HEK293 (cell line): ENCODE data around the gene CADM1.

Experiments
- CTCF ChIA-PET: fragments of 350-600 bp; formaldehyde crosslinking; extraction: SDS; loops from one replicate; lab custom pipeline; 2021; ENCODE audit warnings: antibody characterized with exemption; lab: Yijun Ruan, JAX
- POLR2A ChIA-PET: fragments of 300-600 bp; formaldehyde crosslinking; extraction: SDS; loops from one replicate; lab custom pipeline; 2020; ENCODE audit warnings: antibody characterized with exemption, inconsistent platforms; lab: Yijun Ruan, JAX
- H3K27ac ChIP-seq: fragments of 200-500 bp; sonication (Bioruptor generic); 2 replicates; pipeline ENCODE4 v1.5.1; 2014; ENCODE audit warnings: low read depth, low read length, control low read depth, inconsistent platforms; ENCODE audit errors: extremely low read depth
- H3K36me3 ChIP-seq, 2 experiments: fragments of 200-500 bp in 1 of 2; sonication (Bioruptor generic) in 1 of 2; 1 replicate in 1 of 2; 2 replicates in 1 of 2; pipeline ENCODE4 v1.5.1; 2014 to 2017; ENCODE audit warnings: inconsistent platforms in 2 of 2, low read length in 2 of 2; ENCODE audit not compliant: control insufficient read depth in 2 of 2, insufficient read depth in 1 of 2
- H3K4me1 ChIP-seq: fragments of 200-500 bp; sonication (Bioruptor generic); 2 replicates; pipeline ENCODE4 v1.5.1; 2014; ENCODE audit warnings: mild to moderate bottlenecking, low read length, inconsistent platforms; ENCODE audit not compliant: control insufficient read depth, insufficient read depth
- H3K4me3 ChIP-seq: 2 replicates; pipeline ENCODE4 v1.5.1; 2011; ENCODE audit warnings: low read depth, mild to moderate bottlenecking, control low read depth, low read length, moderate library complexity
- H3K9me3 ChIP-seq: fragments of 200-500 bp; sonication (Bioruptor generic); 2 replicates; pipeline ENCODE4 v1.5.1; 2014; ENCODE audit warnings: low read depth, low read length, inconsistent platforms; ENCODE audit not compliant: control insufficient read depth, insufficient read depth
- GFI1B ChIP-seq: fragments of 450-650 bp; formaldehyde crosslinking; IDR thresholded peaks from 2 replicates; pipeline ENCODE4 v1.5.1; 2016; ENCODE audit warnings: missing biosample characterization, missing genetic modification characterization
- GLI4 ChIP-seq: fragments of 450-650 bp; formaldehyde crosslinking; IDR thresholded peaks from 2 replicates; pipeline ENCODE4 v1.5.1; 2016; ENCODE audit warnings: missing biosample characterization, missing genetic modification characterization
- MYNN ChIP-seq: fragments of 450-650 bp; formaldehyde crosslinking; IDR thresholded peaks from 2 replicates; pipeline ENCODE4 v1.5.1; 2016; ENCODE audit warnings: missing biosample characterization, missing genetic modification characterization, borderline replicate concordance
- OSR2 ChIP-seq: fragments of 450-650 bp; formaldehyde crosslinking; IDR thresholded peaks from 2 replicates; pipeline ENCODE4 v1.5.1; 2016; ENCODE audit warnings: missing biosample characterization, missing genetic modification characterization
- SCRT1 ChIP-seq: fragments of 450-650 bp; formaldehyde crosslinking; IDR thresholded peaks from 2 replicates; pipeline ENCODE4 v1.5.1; 2016; ENCODE audit warnings: missing biosample characterization, missing genetic modification characterization, borderline replicate concordance
- TSHZ1 ChIP-seq: fragments of 450-650 bp; formaldehyde crosslinking; IDR thresholded peaks from 2 replicates; pipeline ENCODE4 v1.5.1; 2016; ENCODE audit warnings: missing biosample characterization, missing genetic modification characterization, borderline replicate concordance
- ZBTB1 ChIP-seq: fragments of 450-650 bp; formaldehyde crosslinking; IDR thresholded peaks from 2 replicates; pipeline ENCODE4 v1.5.1; 2016; ENCODE audit warnings: missing biosample characterization, missing genetic modification characterization
- ZBTB6 ChIP-seq: fragments of 450-650 bp; formaldehyde crosslinking; IDR thresholded peaks from 2 replicates; pipeline ENCODE4 v1.5.1; 2017; ENCODE audit warnings: missing biosample characterization, missing genetic modification characterization
- ZEB2 ChIP-seq: fragments of 450-650 bp; formaldehyde crosslinking; IDR thresholded peaks from 2 replicates; pipeline ENCODE4 v1.5.1; 2016; ENCODE audit warnings: missing biosample characterization, missing genetic modification characterization
- ZNF146 ChIP-seq: fragments of 450-650 bp; formaldehyde crosslinking; IDR thresholded peaks from 2 replicates; pipeline ENCODE4 v1.5.1; 2016; ENCODE audit warnings: missing biosample characterization, missing genetic modification characterization
- ZNF248 ChIP-seq: fragments of 450-650 bp; formaldehyde crosslinking; IDR thresholded peaks from 2 replicates; pipeline ENCODE4 v1.5.1; 2017; ENCODE audit warnings: missing biosample characterization, missing genetic modification characterization
- ZNF404 ChIP-seq: fragments of 450-650 bp; formaldehyde crosslinking; IDR thresholded peaks from 2 replicates; pipeline ENCODE4 v1.5.1; 2017; ENCODE audit warnings: missing biosample characterization, missing genetic modification characterization
- ZNF426 ChIP-seq: fragments of 450-650 bp; formaldehyde crosslinking; IDR thresholded peaks from 2 replicates; pipeline ENCODE4 v1.5.1; 2017; ENCODE audit warnings: missing biosample characterization, missing genetic modification characterization, mild to moderate bottlenecking, inconsistent platforms, moderate library complexity
- ZNF645 ChIP-seq: fragments of 450-650 bp; formaldehyde crosslinking; IDR thresholded peaks from 2 replicates; pipeline ENCODE4; 2016; ENCODE audit warnings: missing biosample characterization, missing genetic modification characterization
- ZSCAN5A ChIP-seq: fragments of 450-650 bp; formaldehyde crosslinking; IDR thresholded peaks from 2 replicates; pipeline ENCODE4 v1.5.1; 2016; ENCODE audit warnings: missing biosample characterization, missing genetic modification characterization
- TF ChIP-seq, protein P1 (sequence below): fragments of 450-650 bp; formaldehyde crosslinking; IDR thresholded peaks from 2 replicates; pipeline ENCODE4 v1.5.1; 2016; ENCODE audit warnings: missing biosample characterization, missing genetic modification characterization
- TF ChIP-seq, protein P2 (sequence below): fragments of 450-650 bp; formaldehyde crosslinking; IDR thresholded peaks from 2 replicates; pipeline ENCODE4 v1.5.1; 2017; ENCODE audit warnings: missing biosample characterization, missing genetic modification characterization
- TF ChIP-seq, protein P3 (sequence below): fragments of 450-650 bp; formaldehyde crosslinking; IDR thresholded peaks from 2 replicates; pipeline ENCODE4 v1.5.1; 2016; ENCODE audit warnings: missing biosample characterization, missing genetic modification characterization

CADM1 gene

GRCh38 chr11:115362997-115363396 is 141.2 kb downstream of the CADM1 start:
- no peaks in the 10 kb centered on the region for H3K36me3 ChIP-seq
- H3K27ac ChIP-seq, result no peak overlapping the region
- CTCF ChIA-PET, result interaction anchor here (0.6 kb wide), 2 partner anchors 28 to 33 kb away, joined by 3 read pairs; no protein-coding TSS in a partner anchor
- no peaks in the 10 kb centered on the region for H3K4me1 ChIP-seq
- no peaks in the 10 kb centered on the region for H3K9me3 ChIP-seq
- H3K4me3 ChIP-seq, result no peak overlapping the region
- POLR2A ChIA-PET, result no interaction called here
- TF ChIP-seq ZNF146 (tag by site-specific recombination), result no peak
- no peak for TF ChIP-seq ZNF645 (tag by site-specific recombination)
- no peak for TF ChIP-seq ZEB2 (tag by site-specific recombination)
- TF ChIP-seq, protein P1, sequence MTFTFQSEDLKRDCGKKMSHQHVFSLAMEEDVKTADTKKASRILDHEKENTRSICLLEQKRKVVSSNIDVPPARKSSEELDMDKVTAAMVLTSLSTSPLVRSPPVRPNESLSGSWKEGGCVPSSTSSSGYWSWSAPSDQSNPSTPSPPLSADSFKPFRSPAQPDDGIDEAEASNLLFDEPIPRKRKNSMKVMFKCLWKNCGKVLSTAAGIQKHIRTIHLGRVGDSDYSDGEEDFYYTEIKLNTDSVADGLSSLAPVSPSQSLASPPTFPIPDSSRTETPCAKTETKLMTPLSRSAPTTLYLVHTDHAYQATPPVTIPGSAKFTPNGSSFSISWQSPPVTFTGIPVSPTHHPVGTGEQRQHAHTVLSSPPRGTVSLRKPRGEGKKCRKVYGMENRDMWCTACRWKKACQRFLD (tag by site-specific recombination), result no peak
- no peak for TF ChIP-seq TSHZ1 (tag by site-specific recombination)
- no peak for TF ChIP-seq ZBTB6
- TF ChIP-seq GLI4 (tag by site-specific recombination), result no peak
- no peak for TF ChIP-seq ZBTB1 (tag by site-specific recombination)
- TF ChIP-seq, protein P2, sequence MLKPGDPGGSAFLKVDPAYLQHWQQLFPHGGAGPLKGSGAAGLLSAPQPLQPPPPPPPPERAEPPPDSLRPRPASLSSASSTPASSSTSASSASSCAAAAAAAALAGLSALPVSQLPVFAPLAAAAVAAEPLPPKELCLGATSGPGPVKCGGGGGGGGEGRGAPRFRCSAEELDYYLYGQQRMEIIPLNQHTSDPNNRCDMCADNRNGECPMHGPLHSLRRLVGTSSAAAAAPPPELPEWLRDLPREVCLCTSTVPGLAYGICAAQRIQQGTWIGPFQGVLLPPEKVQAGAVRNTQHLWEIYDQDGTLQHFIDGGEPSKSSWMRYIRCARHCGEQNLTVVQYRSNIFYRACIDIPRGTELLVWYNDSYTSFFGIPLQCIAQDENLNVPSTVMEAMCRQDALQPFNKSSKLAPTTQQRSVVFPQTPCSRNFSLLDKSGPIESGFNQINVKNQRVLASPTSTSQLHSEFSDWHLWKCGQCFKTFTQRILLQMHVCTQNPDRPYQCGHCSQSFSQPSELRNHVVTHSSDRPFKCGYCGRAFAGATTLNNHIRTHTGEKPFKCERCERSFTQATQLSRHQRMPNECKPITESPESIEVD (tag by site-specific recombination), result no peak
- TF ChIP-seq MYNN, result no peak
- TF ChIP-seq ZNF248 (tag by site-specific recombination), result no peak
- no peak for TF ChIP-seq ZSCAN5A (tag by site-specific recombination)
- TF ChIP-seq, protein P3, sequence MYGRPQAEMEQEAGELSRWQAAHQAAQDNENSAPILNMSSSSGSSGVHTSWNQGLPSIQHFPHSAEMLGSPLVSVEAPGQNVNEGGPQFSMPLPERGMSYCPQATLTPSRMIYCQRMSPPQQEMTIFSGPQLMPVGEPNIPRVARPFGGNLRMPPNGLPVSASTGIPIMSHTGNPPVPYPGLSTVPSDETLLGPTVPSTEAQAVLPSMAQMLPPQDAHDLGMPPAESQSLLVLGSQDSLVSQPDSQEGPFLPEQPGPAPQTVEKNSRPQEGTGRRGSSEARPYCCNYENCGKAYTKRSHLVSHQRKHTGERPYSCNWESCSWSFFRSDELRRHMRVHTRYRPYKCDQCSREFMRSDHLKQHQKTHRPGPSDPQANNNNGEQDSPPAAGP (tag by site-specific recombination), result no peak
- TF ChIP-seq SCRT1 (tag by site-specific recombination), result no peak
- TF ChIP-seq ZNF426 (tag by site-specific recombination), result no peak
- no peak for TF ChIP-seq OSR2 (tag by site-specific recombination)
- TF ChIP-seq GFI1B, result no peak
- no peak for TF ChIP-seq ZNF404 (tag by site-specific recombination)
